Right hindlimb (tissue), 1 donor: ENCODE measurements around the gene SH3GL3.

Source experiments
- DNase-seq: peaks from one replicate; pipeline ENCODE4 v3.0.0-alpha.2; 2018

SH3GL3 gene

DNA sequence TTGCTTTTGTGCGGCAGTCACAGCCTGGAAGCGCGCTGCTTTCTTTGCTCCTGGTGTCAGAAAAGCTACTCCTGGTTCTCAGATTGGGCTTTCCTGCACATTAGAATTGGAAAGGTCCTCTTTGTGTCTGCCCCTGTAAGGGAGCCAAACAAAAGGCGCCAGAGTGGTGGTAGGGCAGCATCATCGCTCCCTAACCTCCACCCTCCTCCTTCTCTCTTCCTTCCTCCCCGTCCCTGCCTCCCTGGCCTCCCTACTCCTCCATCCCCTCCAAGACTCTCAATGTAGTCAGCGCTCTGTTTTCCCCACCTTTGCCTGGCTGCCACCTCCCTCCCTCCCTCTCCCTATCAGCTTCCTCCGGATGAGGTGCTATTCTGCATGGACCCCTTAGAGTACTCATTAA, 65.3 kb downstream of the SH3GL3 start:
- no peak for DNase-seq

DNA sequence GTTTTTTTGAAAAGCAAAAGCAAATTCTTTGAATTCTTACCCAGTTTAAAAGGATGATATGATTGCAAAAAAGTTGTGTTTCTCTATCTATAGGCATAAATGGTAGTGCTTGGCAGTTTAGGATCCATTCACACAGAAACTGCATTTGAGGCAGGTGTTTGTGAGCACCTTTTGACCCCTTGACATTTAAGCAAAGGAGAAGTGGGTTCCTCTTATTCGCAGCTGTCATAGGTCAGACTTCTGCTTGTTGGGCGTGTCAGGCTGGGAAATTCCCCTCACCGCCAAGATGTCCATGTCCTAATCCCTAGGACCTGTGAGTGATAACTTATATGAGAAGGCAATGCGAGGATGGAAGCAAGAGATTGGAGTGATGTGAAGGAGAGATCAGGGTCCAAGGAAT, 67.4 kb downstream of the SH3GL3 start:
- no peak for DNase-seq

DNA sequence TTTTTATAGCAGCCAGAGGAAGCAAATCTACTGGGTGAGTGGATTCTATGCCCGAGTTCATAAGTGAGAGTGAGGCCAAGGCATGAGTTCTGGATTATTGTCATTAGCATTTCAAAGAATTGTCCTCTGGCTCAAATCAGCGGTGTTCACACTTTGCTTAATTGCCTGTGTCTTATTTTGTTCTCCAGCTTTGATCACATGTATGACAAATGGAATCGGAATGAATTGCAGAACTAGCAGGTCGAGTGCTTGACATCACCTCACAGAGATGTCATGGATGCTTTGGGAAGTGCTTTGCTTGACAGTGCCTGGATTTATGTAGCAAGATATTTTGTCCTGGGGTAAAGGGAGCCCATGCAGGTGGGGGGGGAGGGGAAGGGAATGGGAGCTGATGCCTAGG, 68.0 kb downstream of the SH3GL3 start:
- no peak for DNase-seq

DNA sequence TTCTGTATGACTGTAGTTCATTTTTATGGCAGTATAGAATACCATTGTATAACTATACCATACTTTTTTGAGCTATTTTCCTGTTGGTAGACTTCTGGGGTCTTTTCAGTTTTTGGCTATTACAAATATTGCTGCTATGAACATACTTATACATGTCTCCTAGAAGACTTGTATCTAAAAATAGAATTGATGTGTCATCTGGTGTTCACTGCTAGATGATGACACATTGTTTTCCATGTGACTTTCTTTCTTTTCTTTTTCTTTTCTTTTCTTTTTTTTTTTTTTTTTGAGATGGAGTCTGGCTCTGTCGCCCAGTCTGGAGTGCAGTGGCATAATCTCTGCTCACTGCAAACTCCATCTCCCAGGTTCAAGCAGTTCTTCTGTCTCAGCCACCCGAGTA, 69.8 kb downstream of the SH3GL3 start:
- no peak for DNase-seq

DNA sequence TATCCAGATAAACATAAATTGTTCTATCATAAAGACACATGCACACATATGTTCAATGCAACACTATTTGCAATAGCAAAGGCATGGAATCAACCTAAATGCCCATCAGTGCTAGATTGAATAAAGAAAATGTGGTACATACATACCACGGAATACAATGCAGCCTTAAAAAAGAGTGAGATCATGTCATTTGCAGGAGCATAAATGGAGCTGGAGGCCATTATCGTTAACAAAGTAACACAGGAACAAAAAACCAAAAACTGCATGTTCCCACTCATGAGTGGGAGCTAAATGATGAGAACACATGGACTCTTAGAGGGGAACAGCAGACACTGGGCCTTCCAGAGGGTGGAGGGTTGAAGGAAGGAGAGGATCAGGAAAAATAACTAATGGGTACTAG, 79.2 kb downstream of the SH3GL3 start:
- no peak for DNase-seq

DNA sequence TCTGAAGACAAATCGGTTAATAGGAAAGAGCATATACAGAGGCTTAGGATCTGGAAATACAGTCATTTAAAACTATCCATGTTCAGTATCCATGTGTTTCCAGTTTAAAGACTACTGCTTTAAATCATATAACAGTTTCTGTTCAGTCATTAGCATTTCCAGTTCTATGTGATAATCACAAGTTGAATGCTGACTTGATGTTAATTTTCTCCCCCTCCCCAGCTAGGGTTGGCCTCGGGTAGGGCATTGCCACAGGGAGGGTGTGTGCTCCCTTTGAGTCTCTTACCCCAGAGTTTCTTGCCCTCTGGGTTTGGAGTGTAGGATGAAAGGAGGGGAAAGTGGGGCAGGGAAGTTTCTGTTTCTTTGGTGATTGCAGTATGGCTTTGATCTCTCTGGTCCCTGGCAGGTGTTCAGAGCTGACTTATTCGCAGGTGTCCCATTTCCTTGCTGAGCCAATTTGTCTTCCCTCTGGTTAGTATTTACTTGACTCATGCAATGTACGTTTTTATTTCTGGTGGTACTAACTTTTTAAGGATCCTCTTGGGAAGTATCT, 86.3 kb downstream of the SH3GL3 start:
- DNase-seq = no peak

DNA sequence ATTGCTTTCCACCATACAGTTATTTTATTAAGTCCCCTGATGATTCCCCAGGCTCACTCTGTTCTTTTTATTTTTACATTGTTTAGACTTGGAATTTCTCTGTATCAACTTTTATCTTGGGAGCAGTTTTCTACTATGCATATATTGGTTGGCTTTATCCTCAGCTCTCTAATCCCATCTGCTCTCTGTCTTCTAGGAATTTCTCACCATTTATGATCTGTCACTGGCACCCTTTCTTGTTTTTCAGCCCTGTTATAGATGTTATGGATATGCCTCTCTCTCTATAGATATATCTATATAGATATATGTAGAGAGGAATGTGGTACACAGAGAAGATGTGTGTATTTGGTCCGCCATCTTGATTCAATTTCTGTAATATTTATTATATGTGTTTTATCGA, 90.5 kb downstream of the SH3GL3 start:
- no peak for DNase-seq

DNA sequence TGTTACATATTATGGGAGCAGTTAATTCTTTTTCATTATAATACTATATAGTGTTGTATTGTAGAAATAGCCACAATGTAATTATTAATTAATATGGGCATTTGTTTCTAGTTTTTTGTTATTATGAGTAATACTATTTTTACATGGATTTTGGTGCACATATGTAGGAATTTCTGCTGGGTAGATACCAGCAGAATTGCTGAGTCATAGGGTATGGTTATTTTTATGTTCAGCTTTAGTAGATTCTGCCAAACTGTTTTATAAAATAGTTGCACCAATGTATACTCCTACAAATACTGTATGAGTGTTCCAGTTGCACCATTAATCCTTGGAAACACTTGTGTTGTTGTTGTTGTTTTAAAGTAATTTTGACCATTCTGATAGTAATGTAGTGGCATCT, 91.5 kb downstream of the SH3GL3 start:
- no peak for DNase-seq

DNA sequence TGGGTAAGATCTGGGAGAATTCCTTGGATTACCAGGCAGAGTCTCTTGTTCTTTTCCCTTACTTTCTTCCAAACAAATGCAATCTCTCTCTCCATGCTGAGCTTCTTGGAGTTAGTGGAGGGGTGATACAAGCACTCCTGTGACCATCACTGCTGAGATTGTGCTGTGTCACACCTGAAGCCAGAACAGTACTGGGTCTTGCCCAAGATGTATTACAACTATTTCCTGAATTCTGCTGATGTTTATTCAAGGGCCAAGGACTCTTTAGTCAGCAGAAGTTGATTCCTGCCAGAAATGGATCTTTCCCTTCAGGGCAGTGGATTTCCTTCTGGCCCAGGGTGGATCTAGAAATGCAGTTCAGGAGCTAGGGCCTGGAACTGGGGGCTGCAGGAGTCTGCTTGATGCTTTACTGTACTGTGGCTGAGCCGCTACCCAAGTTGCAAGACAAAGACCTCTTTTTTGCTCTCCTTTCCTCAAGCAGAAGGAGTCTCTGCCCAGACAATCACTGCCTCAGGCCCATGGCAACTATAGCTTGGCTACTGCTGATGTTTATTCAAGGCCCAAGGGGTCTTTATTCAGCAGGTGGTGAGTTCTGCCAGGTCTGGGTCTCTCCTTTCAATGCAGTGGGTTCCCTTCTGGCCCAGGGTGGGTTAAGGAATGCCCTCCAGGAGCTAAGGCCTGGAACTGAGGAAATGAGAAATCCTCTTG, 98.8 kb downstream of the SH3GL3 start:
- no peak for DNase-seq

DNA sequence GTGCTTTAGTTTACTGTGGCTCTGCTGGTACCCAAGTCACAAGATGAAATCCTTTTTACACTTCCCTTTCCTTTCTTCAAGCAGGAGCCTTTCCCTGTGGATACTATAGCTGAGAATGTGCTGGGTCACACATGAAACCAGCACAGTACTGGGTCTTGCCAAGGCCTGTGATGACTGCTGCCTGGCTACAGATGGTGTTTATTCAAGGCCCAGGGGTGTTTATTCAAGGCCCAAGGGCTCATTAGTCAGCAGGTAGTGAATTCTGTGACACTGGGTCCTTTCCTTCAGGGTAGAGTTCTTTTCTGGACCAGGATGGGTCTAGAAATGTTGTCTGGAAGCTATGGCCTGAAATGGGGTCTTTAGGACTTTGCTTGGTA, 99.4 kb downstream of the SH3GL3 start:
- DNase-seq = no peak

DNA sequence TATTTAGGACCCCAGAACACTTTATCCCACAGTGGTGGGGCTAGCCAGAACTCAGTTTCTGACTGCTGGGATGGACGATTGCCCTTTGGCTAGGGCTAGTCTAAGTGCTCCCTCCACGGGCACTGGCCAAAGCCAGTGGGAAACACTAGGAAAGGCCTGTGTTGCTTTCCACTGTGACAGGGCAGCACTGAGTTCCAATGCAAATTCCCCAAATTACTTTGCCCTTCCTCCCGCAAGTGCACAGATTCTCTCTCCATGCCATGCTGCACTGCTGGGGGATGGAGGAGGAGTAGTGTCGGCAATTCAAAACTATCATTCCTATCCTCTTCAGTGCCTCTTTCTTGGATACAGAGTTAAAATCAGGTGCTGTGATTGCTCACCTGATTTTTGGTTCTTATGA, 100.0 kb downstream of the SH3GL3 start:
- no peak for DNase-seq

DNA sequence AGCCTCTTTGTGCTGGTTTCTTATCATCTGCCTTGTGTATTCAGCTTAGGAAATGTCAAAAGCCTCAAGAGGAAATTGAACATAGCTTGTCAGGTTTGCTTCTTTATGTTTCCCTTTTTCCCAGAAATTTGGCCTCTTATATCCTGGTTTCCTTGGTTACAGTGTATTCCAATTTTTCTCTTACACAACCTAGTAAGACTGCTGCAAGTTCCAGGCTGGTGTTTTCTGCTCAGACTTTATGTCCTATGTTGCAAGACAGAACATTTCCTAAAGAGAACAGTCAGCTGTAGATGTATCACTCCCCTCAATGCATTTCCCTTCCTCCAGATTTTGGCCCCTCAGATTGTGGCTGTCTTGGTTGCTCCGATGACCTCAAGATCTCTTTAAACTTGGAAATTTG, 102.5 kb downstream of the SH3GL3 start:
- no peak for DNase-seq

DNA sequence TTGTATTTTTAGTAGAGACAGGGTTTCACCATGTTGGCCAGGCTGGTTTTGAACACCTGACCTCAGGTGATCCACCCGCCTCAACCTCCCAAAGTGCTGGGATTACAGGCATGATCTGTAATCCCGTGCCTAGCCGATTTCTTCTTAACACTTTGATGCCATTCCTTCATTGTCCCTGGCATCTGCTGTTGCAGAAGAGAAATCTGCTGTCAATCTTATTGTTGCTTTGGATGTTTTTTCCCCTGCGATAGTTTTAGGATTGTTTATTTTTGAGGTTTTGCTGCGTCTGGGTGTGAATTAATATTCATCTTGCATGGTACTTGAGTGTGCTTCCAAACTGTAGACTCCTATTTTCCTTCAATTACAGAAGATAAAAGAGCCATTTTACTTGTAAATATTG, 107.4 kb downstream of the SH3GL3 start:
- DNase-seq = no peak

DNA sequence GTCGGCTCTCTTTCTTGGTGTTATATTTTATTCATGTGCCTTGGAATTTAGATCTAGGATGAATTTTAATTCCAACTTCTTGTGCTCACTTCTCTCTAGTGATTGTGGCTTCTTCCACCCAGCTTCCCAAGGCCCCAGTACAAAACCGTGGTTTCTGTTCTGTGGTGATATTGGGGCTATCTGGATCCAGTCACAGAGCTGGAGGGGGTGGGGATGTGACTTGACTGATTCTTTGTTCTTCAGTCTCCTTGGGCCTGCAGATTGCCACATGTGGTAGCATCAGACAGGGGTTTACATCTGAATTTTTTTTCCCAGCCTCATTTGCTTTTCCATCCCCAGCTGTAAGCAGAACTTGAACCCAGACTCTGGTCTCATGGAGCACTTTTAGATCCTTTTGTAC, 108.2 kb downstream of the SH3GL3 start:
- no peak for DNase-seq

DNA sequence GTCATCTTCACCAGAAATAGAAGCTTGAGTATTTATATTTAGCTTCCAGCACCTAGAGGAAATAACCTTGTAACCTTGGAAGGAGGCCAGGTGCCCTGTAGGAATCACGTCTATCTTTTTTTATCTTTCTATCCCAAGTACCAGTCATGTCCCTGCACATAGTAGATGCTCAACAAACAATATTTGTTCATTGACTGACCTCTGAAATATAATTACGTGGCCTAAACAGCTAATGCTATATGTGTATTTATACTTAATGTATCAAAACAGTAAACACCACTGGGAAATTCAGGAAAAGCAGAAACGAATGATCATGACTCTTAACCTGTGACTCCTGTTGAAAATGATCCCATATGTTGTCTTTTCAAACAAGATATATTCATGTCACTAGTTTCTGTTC, 108.9 kb downstream of the SH3GL3 start:
- DNase-seq = no peak

DNA sequence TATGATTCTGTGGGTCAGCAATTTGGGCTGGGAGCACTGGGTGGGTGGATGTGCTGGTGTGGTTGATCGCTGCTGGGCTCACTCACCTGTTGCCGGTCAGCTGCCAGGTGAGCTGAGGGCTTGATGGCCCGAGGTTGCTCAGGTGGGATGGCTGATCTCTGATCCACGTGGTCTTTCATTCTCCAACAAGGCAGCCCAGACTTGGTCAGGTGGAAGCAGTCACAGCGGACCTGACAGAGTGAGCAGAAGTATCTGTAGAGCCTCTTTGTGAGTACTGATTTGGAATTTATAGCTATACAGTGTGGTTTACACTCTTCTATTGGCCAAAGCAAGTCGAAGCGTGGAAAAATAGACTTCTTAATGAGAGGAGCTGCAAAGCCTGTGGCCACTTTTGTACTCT, 109.6 kb downstream of the SH3GL3 start:
- DNase-seq = no peak

DNA sequence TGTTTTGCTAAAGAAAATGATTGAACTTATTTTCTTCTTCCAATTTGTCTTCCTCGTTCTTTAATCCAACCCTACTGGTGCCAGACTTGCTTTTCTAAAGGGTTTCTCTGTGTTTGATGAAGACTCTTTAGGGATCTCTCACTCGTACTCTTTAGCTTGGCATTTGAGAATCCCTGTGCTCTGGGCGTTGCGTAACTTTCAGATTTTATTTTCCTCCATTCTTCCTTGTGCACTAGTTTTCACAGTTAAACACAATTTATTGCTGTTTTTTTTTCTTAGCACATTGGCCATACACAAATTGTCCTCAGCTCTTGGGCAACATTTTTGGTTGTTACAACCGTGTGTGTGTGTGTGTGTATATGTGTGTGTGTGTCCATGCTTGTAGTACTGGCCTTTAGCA, 111.0 kb downstream of the SH3GL3 start:
- no peak for DNase-seq

DNA sequence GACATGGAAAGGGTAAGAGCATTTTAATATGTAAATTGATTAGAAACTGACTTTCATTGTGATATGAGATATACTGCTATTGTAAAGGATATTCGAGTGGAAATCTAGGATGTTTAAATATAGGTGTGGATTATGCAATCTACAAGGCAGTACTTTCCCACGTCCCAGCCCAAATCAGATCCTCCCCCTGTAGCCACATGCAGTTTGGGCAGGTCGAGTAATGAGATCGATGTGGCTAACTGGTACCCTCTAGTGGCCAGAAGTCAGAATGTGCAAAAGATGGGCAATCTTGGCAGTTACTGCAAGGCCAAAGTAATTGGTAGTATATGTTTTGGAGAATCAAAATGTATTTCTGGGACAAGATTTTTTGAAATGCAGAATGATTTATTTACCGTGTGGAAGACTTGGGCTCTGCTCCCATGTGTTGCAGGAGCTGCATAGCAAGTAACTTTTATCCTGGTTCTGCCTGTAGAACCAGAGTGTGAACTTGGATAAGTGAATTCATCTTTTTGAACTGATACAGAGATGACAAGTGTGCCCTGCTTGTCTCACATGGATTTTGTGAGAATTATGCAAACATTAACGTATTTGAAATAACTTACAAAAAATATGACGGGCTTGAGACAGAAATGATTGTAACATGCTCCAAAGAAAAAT, 112.3 kb downstream of the SH3GL3 start:
- peak; percentile 70 for DNase-seq

DNA sequence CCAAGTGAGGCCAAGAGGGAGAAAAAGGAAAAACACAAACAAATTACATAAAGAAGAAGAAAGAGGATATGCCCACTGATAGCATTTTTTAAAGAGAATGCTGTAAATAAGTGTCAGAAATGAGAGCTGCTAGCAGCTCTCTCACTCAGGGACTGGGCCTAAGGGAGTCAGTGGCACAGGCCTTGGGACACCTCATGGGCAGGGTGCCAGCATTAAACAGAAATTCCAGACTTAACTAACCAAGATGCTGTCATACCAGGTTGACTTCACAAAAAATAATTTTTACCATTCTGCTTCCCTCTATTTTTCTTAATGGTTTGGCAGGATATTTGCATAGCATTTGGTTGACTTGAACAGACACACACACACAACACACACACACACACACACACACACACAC, 114.5 kb downstream of the SH3GL3 start:
- no peak for DNase-seq

DNA sequence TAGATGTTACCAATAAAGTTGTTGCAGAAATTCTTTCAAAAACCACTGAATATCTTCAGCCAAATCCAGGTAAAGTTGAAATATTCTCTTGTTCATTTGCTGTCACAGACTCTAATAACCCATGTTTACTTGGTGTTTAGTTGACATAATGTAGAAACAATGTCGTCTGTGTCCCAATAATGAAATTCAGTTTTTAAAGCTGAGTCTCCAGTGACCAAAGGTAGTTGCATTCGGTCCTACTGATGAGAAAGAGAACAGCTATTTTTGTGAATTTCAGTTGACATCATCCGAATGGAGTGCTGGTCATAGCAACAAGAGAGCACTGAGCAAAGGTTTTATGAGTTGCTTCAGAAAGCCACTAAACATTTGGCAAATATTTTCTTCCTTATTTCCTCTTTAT, 118.0 kb downstream of the SH3GL3 start:
- DNase-seq = no peak

DNA sequence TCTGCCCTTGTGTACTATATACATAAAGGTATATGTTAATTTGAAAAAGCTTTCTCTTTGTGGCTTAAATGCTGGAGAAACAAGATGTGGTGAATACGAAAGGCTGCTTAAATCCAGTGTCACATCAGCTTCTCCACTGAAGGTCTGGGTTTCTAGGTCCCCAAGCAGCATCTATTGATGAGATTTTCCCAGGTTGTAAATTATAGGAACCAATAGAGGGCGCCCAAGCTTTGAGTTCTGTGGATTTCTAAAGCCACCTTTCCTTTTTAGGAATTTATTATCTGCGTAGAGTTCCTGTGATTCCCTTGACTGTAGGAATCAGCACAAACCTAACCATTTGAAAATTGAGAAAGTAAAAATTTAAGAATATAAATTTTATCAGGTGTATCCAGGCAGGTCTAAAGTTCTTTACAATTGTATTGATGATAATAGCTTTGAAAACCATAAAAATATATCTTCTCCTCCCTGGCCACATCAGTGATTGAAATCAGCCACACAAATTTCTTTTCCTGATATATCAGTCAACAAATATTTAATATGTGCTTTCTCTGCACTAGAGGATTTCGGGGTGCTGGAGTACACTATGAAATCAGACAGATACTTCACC, 118.5 kb downstream of the SH3GL3 start:
- DNase-seq = no peak

DNA sequence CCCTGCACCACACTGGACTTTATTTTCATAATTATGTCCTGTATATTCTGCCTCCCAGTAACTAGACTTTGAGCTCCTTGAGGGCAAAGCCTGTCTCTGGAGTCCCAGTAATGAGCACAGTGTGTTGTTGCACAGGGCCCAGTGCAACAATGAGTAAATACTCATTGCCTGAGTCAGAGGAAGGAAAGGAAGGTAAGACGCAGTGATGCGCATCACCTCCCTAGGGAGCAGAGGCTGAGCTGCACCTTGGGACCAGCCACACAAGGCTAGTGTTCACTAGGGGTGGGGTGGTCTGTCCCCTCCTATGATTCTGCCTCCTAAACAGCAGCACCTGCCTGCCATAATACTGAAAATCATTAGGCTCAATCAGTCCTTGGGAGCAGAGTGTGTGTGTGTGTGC, 120.2 kb downstream of the SH3GL3 start:
- DNase-seq = no peak

DNA sequence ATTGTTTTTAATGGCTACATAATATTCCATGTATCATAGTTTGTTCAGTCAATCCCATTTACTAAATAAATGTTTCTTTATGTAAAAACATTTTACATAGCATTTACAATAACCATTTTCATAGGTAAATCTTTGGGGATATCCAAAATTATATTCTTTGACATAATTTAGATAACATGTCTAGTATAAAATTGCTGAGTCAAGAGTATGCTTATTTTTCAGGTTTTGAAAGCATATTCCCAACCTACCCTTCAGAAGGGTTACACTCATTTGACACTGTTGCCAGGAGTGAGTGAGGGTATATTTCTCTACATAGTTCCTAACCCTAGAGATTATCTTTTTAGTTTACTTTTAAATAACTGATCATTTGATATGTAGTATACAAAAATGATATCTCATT, 122.2 kb downstream of the SH3GL3 start:
- no peak for DNase-seq

DNA sequence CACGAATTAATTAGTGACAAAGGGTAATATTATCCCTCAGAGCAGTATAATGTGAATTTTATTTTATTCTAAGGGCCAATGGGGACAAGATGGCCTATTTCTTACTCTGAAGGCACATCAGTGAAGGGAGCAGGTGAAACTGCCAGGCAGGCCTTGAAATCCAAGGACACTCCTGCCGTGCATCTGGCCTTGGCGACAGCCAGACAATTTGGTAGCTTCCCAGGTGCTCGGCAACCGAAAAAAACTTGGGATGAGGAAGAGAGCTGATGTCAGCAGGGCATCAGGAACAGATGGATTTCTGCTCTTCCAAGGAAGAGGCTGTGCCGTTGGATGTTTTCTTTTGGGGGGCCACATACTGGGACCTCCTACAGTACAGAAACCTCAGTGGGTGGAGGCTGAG, 123.6 kb downstream of the SH3GL3 start:
- no peak for DNase-seq
